ENCODE results near the gene KRT83.
A peak's percentile ranks its signal among the peaks of the same experiment; 100 is the strongest.
"Not testable (repeated sequence)": the region's sequence is repeated elsewhere in the genome, so short reads cannot be mapped to it uniquely, and the experiment has no call there.

Gene KRT83

GRCh38 chr12:52319097-52319496 lies 2.1 kb downstream of the KRT83 start:
- peak; percentile 43 for TF ChIP-seq CTCF (IDR thresholded peaks at IDR 0.05; ENCODE audit: insufficient read depth, low read depth, low read length, missing control alignments)
- DNase-seq (ENCODE audit: low read depth): no peak

GRCh38 chr12:52318241-52318990 lies 2.8 kb downstream of the KRT83 start:
- no peak for DNase-seq (ENCODE audit: low read depth)
- no peak overlapping the region for H3K4me3 ChIP-seq (ENCODE audit: low read length)
- no peak for TF ChIP-seq CTCF (IDR thresholded peaks at IDR 0.05; ENCODE audit: insufficient read depth, low read depth, low read length, missing control alignments)

More at GRCh38 chr12:52319097-52319496, 2.1 kb downstream of the KRT83 start:
- H3K4me3 ChIP-seq (ENCODE audit: low read length): no peak overlapping the region

- no peak for TF ChIP-seq CTCF (IDR thresholded peaks at IDR 0.05; ENCODE audit: insufficient read depth, low read depth, low read length, missing control alignments)
- H3K4me3 ChIP-seq (ENCODE audit: low read length): no peak overlapping the region
Measured at GRCh38 chr12:52317468-52318052, 3.6 kb downstream of the KRT83 start.

GRCh38 chr12:52316701-52317100 lies 4.5 kb downstream of the KRT83 start:
- H3K4me3 ChIP-seq (ENCODE audit: low read length): no peak overlapping the region
- TF ChIP-seq CTCF (IDR thresholded peaks at IDR 0.05; ENCODE audit: insufficient read depth, low read depth, low read length, missing control alignments): no peak
- DNase-seq (ENCODE audit: low read depth): no peak

More at GRCh38 chr12:52317468-52318052, 3.6 kb downstream of the KRT83 start:
- DNase-seq (ENCODE audit: low read depth): no peak

- no peak for TF ChIP-seq CTCF (IDR thresholded peaks at IDR 0.05; ENCODE audit: insufficient read depth, low read depth, low read length, missing control alignments)
- DNase-seq (ENCODE audit: low read depth): no peak
- no peak overlapping the region for H3K4me3 ChIP-seq (ENCODE audit: low read length)
Measured at GRCh38 chr12:52316290-52316689, 4.9 kb downstream of the KRT83 start.

GRCh38 chr12:52315721-52316120 lies 5.5 kb downstream of the KRT83 start:
- not testable (repeated sequence) for DNase-seq (ENCODE audit: low read depth); H3K4me3 ChIP-seq (ENCODE audit: low read length)
- TF ChIP-seq CTCF (IDR thresholded peaks at IDR 0.05; ENCODE audit: insufficient read depth, low read depth, low read length, missing control alignments): peak; percentile 35
